Epithelial cell of esophagus (primary cell): Measurements from ENCODE around the gene PDIK1L.

Experiments used
- DNase-seq: peaks from one replicate; pipeline ENCODE4 v3.0.0; 2010; ENCODE audit warnings: low read depth
- H3K4me3 ChIP-seq: 2 replicates; pipeline ENCODE4 v1.5.1; 2011; ENCODE audit warnings: mild to moderate bottlenecking, low read length, control low read depth
- TF ChIP-seq, protein P1 (sequence below): IDR thresholded peaks from 2 replicates; pipeline ENCODE4 v1.5.1; 2011; ENCODE audit warnings: low read depth, mild to moderate bottlenecking, low read length, control low read depth, inconsistent platforms; ENCODE audit not compliant: insufficient read depth; ENCODE audit errors: missing control alignments

The PDIK1L gene

DNA sequence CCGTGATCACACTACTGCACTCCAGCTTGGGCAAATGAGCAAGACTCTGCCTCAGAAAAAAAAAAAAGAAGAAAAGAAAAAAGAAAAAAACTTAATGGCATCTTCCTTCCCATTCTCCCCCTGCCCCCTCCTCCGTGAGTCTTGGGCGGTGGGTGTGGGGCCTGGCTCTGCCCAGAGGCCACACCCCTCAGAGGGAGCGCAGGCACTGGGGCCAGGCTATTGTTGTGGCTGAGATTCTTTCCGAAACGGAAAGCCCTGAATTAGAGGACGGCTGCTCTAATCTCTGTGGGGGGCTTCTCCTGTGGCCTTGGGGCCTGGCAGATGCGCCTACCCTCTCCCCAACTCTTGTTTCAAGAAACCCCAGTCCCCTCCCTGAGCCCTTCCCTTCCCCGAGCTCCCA, 43.1 kb downstream of the PDIK1L start:
- no peak for DNase-seq
- TF ChIP-seq, protein P1, sequence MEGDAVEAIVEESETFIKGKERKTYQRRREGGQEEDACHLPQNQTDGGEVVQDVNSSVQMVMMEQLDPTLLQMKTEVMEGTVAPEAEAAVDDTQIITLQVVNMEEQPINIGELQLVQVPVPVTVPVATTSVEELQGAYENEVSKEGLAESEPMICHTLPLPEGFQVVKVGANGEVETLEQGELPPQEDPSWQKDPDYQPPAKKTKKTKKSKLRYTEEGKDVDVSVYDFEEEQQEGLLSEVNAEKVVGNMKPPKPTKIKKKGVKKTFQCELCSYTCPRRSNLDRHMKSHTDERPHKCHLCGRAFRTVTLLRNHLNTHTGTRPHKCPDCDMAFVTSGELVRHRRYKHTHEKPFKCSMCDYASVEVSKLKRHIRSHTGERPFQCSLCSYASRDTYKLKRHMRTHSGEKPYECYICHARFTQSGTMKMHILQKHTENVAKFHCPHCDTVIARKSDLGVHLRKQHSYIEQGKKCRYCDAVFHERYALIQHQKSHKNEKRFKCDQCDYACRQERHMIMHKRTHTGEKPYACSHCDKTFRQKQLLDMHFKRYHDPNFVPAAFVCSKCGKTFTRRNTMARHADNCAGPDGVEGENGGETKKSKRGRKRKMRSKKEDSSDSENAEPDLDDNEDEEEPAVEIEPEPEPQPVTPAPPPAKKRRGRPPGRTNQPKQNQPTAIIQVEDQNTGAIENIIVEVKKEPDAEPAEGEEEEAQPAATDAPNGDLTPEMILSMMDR: no peak
- H3K4me3 ChIP-seq: no peak overlapping the region

DNA sequence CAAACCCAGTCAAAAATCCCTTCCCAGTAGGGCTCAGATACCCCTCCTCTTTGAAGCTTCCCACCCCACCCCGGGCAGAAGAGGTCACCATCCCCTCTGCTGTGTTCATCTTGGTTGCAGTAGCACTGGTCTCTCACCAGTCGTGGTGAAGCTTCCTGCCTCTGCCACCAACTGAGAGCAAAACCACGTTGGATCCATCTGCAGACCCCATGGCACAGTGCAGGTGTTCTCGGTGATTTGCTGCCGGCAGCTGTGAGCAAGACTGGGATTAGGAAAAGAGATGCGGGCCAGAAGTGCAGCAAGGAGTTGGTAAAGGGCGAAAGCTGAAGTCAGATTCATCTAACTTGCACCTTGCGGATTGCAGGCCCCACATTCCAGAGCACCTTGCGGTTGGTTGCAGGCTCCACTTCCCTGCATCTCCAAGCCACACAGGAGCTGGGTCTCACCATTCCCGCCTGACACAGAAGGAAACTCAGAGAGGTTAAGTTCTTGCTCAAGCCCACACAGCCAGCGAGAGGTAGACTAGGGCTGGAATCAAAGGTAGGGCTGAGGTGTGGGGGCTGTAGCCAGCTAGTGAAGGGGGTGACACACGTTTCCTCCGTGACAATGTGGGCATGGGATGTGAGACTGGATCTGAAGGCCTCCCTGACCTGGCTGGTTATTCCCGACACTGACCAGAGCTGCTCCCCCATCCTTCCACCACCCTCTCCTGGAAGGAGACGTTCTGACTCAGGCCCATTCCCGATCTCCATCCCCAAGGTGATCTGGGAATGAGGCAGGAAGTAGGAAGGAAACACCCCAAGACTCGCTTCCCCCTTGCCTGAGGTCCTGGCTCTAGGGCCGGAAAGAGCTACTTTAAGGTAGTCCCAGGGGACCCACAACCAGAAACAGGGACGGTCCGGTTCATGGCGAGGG, 44.0 kb downstream of the PDIK1L start:
- TF ChIP-seq, protein P1: no peak
- H3K4me3 ChIP-seq: no peak overlapping the region

DNA sequence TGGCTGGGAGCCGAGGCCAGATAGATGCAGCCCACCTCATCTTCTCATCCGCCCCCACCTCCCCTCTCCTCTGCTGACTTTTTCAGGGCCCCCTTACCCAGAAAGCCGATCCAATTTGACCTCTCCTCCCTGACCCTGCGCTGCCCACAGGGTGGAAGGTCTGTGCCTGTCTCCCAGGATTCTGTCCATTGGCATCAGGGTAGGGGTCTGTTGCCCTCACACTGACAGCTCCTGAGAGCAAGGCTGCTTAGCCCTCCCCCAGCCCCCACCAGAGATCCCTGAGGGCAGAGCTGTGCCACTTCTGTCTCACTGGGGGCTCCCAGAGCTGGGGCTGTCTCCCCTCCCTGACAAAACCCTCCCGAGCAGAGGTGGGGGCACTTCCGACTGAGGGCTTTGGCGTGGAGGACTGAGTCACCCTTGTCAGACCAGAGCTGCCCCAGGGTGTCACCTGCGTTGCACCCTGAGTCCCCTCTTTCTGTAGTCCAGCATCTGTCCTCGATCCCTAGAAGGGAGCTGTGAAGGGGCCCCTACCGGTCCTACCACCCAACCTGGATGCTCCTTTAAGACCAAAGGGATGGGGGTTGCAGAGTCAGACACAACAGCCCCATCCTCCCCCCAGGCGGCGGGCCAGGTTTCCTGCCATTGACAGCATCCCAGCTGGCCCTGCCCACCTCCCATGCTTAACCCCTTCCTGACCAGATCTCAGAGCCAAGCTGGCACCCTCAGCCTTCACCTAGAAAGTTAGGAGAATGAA, 44.8 kb downstream of the PDIK1L start:
- TF ChIP-seq, protein P1: no peak
- H3K4me3 ChIP-seq: no peak overlapping the region
- DNase-seq: no peak

More for the DNA sequence above, 44.0 kb downstream of the PDIK1L start:
- DNase-seq: no peak

DNA sequence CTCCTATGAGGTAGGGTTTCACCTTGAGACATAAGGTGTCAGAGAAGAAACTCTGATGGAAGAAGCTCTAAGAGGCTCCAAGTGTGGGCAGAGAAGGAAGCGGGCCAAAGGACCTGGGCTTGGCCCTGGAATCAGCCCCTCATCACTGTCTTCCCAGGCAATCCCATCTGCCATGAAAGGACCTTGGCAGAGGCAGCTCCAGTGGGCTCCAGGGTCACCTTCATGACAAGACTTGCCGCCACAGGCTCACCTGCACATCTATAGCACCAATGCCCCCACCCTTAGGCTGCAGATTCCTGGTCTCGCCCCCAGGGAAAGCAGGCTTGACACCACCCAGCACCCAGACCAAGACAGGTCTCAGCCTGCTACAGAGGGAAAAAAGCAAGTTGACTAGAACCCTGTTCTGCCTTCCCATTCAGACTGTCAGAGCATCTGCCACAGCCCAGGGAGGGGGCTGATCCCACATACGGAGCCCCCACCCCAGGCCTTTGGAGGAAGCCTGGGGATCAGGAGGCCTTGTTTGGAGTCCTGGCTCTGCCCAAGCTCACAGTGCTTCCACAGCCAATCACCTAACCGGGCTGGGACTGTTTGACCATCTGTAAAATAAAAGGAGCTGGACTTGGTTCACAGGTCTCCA, 46.8 kb downstream of the PDIK1L start:
- TF ChIP-seq, protein P1: no peak
- no peak for DNase-seq
- H3K4me3 ChIP-seq: no peak overlapping the region

DNA sequence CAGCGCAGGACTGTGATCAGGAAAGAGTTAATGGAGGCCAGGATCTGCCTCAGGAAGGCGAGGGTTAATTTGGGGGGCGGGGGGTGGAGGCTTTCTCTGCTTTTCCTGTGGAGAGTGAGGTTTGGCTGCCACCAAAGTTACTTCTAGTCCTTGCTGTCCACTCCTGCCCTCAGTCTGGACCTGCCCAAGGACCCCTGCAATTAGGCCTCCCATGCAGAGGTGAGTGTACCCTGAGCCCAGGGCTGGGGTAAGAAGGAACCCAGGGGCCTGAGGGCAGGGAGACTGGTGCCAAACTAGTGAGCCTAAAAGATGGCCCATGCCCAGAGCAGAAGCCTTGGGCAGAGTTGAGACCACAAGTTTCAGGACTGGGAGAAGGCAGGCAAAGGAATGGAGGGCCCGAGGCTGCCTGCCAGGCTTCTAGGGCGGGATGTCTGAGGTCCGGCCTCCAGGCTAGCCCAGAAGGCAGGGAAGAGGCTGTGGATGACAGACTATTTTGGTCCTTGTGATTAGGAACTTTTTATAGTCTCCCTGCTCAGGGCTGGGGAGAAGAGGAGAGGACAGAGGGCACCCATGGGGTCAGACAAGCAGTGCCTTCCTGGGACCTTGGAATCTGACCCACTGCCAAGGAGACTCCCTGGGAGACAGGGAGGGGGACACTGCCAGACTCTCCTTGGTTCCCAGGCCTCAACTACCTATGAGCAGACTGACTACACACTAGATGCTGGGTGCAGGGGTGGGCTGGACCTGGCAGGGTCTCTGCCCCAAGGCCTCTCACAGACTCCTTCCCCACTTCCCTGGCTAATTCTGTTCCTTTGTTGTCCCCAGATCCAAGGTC, 47.5 kb downstream of the PDIK1L start, which contains the start of gene FAM110D:
TSS of gene FAM110D (plus strand) at position 172 of the 835 bp plus-strand sequence. CDS start 2,213 bp downstream, outside the sequence.
- TF ChIP-seq, protein P1: no peak
- H3K4me3 ChIP-seq: no peak within 1 kb of the TSS
- DNase-seq: no peak

DNA sequence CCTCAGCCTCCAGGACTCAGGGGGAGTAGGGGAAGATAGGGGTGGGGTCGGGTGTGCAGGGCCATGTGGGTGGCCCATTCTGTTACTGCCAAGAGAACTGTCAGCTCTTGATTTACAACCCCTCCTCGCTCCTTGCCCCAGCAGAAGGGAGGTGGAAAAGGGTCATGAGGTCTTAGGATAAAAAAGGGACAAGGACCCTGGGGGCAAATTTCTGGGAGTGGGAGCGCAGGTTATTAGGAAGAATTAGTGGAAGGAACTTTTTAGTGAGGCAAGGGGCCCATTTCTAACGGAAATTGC, 48.1 kb downstream of the PDIK1L start:
- TF ChIP-seq, protein P1: no peak
- no peak for DNase-seq
- H3K4me3 ChIP-seq: no peak overlapping the region
